ENCODE measurements around the gene DPH7.
A peak's percentile ranks its signal among the peaks of the same experiment; 100 is the strongest.
"Not testable (repeated sequence)": the region's sequence is repeated elsewhere in the genome, so short reads cannot be mapped to it uniquely, and the experiment has no call there.

The DPH7 gene

GRCh38 chr9:137518661-137519459 is 59.9 kb downstream of the DPH7 start:
- not testable (repeated sequence) for DNase-seq (ENCODE audit: low spot score)

GRCh38 chr9:137516144-137516917 is 62.4 kb downstream of the DPH7 start:
- no peak for DNase-seq (ENCODE audit: low spot score)

- no peak for DNase-seq (ENCODE audit: low spot score)
Measured at GRCh38 chr9:137515338-137515724, 63.4 kb downstream of the DPH7 start.

GRCh38 chr9:137514691-137515337 is 63.9 kb downstream of the DPH7 start:
- no peak for DNase-seq (ENCODE audit: low spot score)

- DNase-seq (ENCODE audit: low spot score), result not testable (repeated sequence)
Measured at GRCh38 chr9:137513801-137514570, 64.7 kb downstream of the DPH7 start.

GRCh38 chr9:137513136-137513535 is 65.6 kb downstream of the DPH7 start:
- not testable (repeated sequence) for DNase-seq (ENCODE audit: low spot score)

- no peak for DNase-seq (ENCODE audit: low spot score)
Measured at GRCh38 chr9:137511758-137512463, 66.8 kb downstream of the DPH7 start.

GRCh38 chr9:137511126-137511525 is 67.6 kb downstream of the DPH7 start:
- not testable (repeated sequence) for DNase-seq (ENCODE audit: low spot score)

GRCh38 chr9:137509198-137509597 is 69.5 kb downstream of the DPH7 start:
- no peak for DNase-seq (ENCODE audit: low spot score)

GRCh38 chr9:137506702-137507171 is 72.0 kb downstream of the DPH7 start:
- DNase-seq (ENCODE audit: low spot score), result peak; percentile 76

- no peak for DNase-seq (ENCODE audit: low spot score)
Measured at GRCh38 chr9:137506274-137506673, 72.5 kb downstream of the DPH7 start.

- DNase-seq (ENCODE audit: low spot score), result no peak
Measured at GRCh38 chr9:137505421-137506140, 73.1 kb downstream of the DPH7 start.
